Gastrocnemius medialis (tissue), 4 donors: ENCODE measurements around the gene GTF2A2. TPM values are rescaled to one million over a fixed set of nuclear protein-coding genes. Genes with fewer than 3 reads are reported as not detected.

Source experiments
- ATAC-seq, 2 donors: fragments of 150-250 bp; one replicate each; pipeline ENCODE4 v1.9.1; 2016
- DNase-seq, 2 donors: peaks; one replicate each; pipeline ENCODE4 v3.0.0-alpha.2; 2019
- H3K27ac ChIP-seq, 4 donors: fragments of 200-600 bp; sonication (generic); 1 replicate in 1 of 4; 2 replicates in 3 of 4; pipeline ENCODE4 v1.5.1; 2016 to 2018; ENCODE audit warnings: mild to moderate bottlenecking in 2 of 4, moderate library complexity in 1 of 4
- H3K27me3 ChIP-seq, 3 donors: fragments of 200-600 bp; sonication (generic) in 2 of 3; 1 replicate in 1 of 3; 2 replicates in 2 of 3; pipeline versions ENCODE4 v1.5.1 to v1.6.0; 2016 to 2019; ENCODE audit warnings: mild to moderate bottlenecking in 1 of 3, moderate library complexity in 1 of 3
- H3K36me3 ChIP-seq, 2 donors: fragments of 200-600 bp; sonication (generic) in 1 of 2; one replicate each; pipeline ENCODE4 v1.5.1; 2017 to 2018
- H3K4me1 ChIP-seq, 2 donors: fragments of 200-600 bp; sonication (generic) in 1 of 2; one replicate each; pipeline ENCODE4 v1.5.1; 2016 to 2017; ENCODE audit warnings: mild to moderate bottlenecking in 2 of 2
- H3K4me3 ChIP-seq, 4 donors: fragments of 200-600 bp; sonication (generic) in 3 of 4; 1 replicate in 1 of 4; 2 replicates in 3 of 4; pipeline ENCODE4 v1.5.1; 2016 to 2019; ENCODE audit warnings: mild to moderate bottlenecking in 2 of 4
- H3K9me3 ChIP-seq, 3 donors: fragments of 200-600 bp; sonication (generic) in 2 of 3; 1 replicate in 1 of 3; 2 replicates in 2 of 3; pipeline ENCODE4 v1.5.1; 2016 to 2019
- POLR2A ChIP-seq, 2 donors: fragments of 450-650 bp; IDR thresholded peaks; one replicate each; pipeline ENCODE4 v1.6.1; 2017; ENCODE audit warnings: antibody characterized with exemption in 2 of 2, mild to moderate bottlenecking in 2 of 2, moderate library complexity in 2 of 2
- in situ Hi-C, 4 donors: fragments of 200-750 bp; cut with MboI; loops; one replicate each; pipeline versions ENCODE4 v1.15.0 to v1.8.0; 2017; ENCODE audit warnings: low sequenced_read_pairs in 4 of 4
- intact Hi-C: fragments of 100-400 bp; cut with DNase I; formaldehyde crosslinking; loops from one replicate; pipeline ENCODE4 v1.15.1; 2023; ENCODE audit warnings: low total_unique reads
- total RNA-seq, 4 donors: library from RNA; depleted of rRNA; stranded (reverse); fragments of >200 nt; gene quantifications; one replicate each; pipeline versions ENCODE4 v1.1.0 to v1.2.3, GENCODE V29; 2016
- TF ChIP-seq, protein P1 (sequence below), 5 experiments: fragments of 450-650 bp in 3 of 5; fragments of 200-600 bp in 2 of 5; sonication (generic) in 2 of 5; IDR thresholded peaks in 4 of 5; conservative IDR thresholded peaks in 1 of 5; 1 replicate in 4 of 5; 2 replicates in 1 of 5; pipeline ENCODE4 v1.5.1; 2016 to 2019; ENCODE audit warnings: antibody characterized with exemption in 5 of 5, mild to moderate bottlenecking in 3 of 5, moderate library complexity in 3 of 5

The GTF2A2 gene, protein sequence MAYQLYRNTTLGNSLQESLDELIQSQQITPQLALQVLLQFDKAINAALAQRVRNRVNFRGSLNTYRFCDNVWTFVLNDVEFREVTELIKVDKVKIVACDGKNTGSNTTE
- total RNA-seq, result 10 to 100 TPM; 37.9 to 86.0 (median 53.5) TPM

GRCh38 chr15:59656897-59657634, at the start of gene GTF2A2:
GTF2A2 (minus strand) TSS chr15:59657515; CDS start chr15:59652277, 5,238 bp downstream.
- peaks cover 15 to 24% of the 10 kb centered on the region in 2 donors for H3K4me1 ChIP-seq
- no peaks in the 10 kb centered on the region for H3K27me3 ChIP-seq
- ATAC-seq (peak; percentile 99), DNase-seq (peak; percentile 87 to 90)
- peak; percentile 66 to 70 for TF ChIP-seq POLR2A (IDR thresholded peaks at IDR 0.05)
- TF ChIP-seq, protein P1, sequence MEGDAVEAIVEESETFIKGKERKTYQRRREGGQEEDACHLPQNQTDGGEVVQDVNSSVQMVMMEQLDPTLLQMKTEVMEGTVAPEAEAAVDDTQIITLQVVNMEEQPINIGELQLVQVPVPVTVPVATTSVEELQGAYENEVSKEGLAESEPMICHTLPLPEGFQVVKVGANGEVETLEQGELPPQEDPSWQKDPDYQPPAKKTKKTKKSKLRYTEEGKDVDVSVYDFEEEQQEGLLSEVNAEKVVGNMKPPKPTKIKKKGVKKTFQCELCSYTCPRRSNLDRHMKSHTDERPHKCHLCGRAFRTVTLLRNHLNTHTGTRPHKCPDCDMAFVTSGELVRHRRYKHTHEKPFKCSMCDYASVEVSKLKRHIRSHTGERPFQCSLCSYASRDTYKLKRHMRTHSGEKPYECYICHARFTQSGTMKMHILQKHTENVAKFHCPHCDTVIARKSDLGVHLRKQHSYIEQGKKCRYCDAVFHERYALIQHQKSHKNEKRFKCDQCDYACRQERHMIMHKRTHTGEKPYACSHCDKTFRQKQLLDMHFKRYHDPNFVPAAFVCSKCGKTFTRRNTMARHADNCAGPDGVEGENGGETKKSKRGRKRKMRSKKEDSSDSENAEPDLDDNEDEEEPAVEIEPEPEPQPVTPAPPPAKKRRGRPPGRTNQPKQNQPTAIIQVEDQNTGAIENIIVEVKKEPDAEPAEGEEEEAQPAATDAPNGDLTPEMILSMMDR (IDR thresholded peaks at IDR 0.05 in 4 of 5, conservative IDR thresholded peaks at IDR 0.05 in 1 of 5), result no peak
- H3K36me3 ChIP-seq, result peaks cover 0 to 5% of the 10 kb centered on the region in 2 donors
- peak within 1 kb of the TSS; percentile 93 to 99 (median 96) for H3K4me3 ChIP-seq
- intact Hi-C loops (loop anchor here (1.0 kb wide), 1 partner anchor 32 kb away; the partner anchor contains the start of gene BNIP2), in situ Hi-C loops (no loop called here)
- H3K27ac ChIP-seq, result peak within 1 kb of the TSS; percentile 84 to 94 (median 88)
- no peaks in the 10 kb centered on the region for H3K9me3 ChIP-seq

DNA sequence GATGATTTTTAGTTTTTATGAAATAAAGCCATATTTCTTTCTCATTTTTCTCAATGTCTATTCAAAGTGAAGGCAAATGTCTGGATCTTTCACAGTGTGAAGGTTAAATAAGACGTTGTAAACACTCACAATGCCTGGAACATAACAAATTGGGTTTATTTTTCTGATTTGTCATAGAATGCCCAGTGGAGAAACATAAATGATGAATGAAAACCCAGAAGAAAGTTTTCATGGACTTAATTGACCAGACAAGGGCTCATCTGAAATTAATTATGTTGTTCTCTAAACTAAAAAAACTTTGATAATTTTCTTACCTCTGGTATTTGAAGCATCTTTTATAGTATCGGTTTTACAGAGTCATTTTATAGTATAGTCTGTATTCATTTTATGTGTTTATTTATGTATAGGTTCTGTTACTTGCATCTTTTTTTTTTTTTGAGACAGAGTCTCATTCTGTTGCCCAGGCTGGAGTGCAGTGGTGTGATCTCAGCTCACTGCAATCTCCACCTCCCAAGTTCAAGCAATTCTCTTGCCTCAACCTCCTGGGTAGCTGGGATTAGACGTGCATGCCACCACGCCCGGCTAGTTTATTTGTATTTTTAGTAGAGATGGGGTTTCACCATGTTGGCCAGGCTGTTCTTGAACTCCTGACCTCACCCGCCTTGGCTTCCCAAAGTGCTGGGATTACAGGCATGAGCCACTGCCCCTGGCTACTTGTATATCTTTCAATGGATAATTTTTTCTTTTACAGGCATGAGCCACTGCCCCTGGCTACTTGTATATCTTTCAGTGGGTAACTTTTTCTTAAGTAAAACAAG, 46.9 kb upstream of the GTF2A2 start:
- intact Hi-C loops, result no loop called here
- H3K36me3 ChIP-seq, result no peaks in the 10 kb centered on the region
- no peak overlapping the region for H3K4me3 ChIP-seq
- TF ChIP-seq POLR2A (IDR thresholded peaks at IDR 0.05), result no peak
- TF ChIP-seq, protein P1 (IDR thresholded peaks at IDR 0.05 in 4 of 5, conservative IDR thresholded peaks at IDR 0.05 in 1 of 5), result no peak
- peak in 1 of 2 donors; percentile 45 for DNase-seq
- H3K9me3 ChIP-seq, result peaks cover 0 to 4% (median 0%) of the 10 kb centered on the region in 3 donors
- no peak overlapping the region for H3K27ac ChIP-seq
- H3K4me1 ChIP-seq, result peaks cover 4 to 14% of the 10 kb centered on the region in 2 donors
- ATAC-seq, result peak in 1 of 2 donors; percentile 23
- no peaks in the 10 kb centered on the region for H3K27me3 ChIP-seq
- in situ Hi-C loops, result loop anchor here in 1 of 4 donors (25.0 kb wide), 1 partner anchor 483 kb away; no protein-coding TSS in a partner anchor

GRCh38 chr15:59702351-59702750, 45.0 kb upstream of the GTF2A2 start:
- H3K27me3 ChIP-seq, result no peaks in the 10 kb centered on the region
- H3K4me3 ChIP-seq, result no peak overlapping the region
- no peak overlapping the region for H3K27ac ChIP-seq
- in situ Hi-C loops (loop anchor here in 1 of 4 donors (25.0 kb wide), 1 partner anchor 485 kb away; no protein-coding TSS in a partner anchor), intact Hi-C loops (no loop called here)
- ATAC-seq (no peak), DNase-seq (no peak)
- H3K9me3 ChIP-seq, result peaks cover 0 to 2% (median 0%) of the 10 kb centered on the region in 3 donors
- no peaks in the 10 kb centered on the region for H3K36me3 ChIP-seq
- TF ChIP-seq POLR2A (IDR thresholded peaks at IDR 0.05), result no peak
- TF ChIP-seq, protein P1 (IDR thresholded peaks at IDR 0.05 in 4 of 5, conservative IDR thresholded peaks at IDR 0.05 in 1 of 5), result no peak
- peaks cover 4 to 14% of the 10 kb centered on the region in 2 donors for H3K4me1 ChIP-seq

- H3K27me3 ChIP-seq, result no peaks in the 10 kb centered on the region
- no peaks in the 10 kb centered on the region for H3K36me3 ChIP-seq
- DNase-seq (no peak), ATAC-seq (no peak)
- H3K9me3 ChIP-seq, result no peaks in the 10 kb centered on the region
- intact Hi-C loops (no loop called here), in situ Hi-C loops (loop anchor here in 1 of 4 donors (25.0 kb wide), 1 partner anchor 485 kb away; no protein-coding TSS in a partner anchor)
- peaks cover 4 to 14% of the 10 kb centered on the region in 2 donors for H3K4me1 ChIP-seq
- TF ChIP-seq POLR2A (IDR thresholded peaks at IDR 0.05), result no peak
- TF ChIP-seq, protein P1 (IDR thresholded peaks at IDR 0.05 in 4 of 5, conservative IDR thresholded peaks at IDR 0.05 in 1 of 5), result no peak
- no peak overlapping the region for H3K27ac ChIP-seq
- no peak overlapping the region for H3K4me3 ChIP-seq
These were observed 44.6 kb upstream of the GTF2A2 start for GRCh38 chr15:59701880-59702279.
